ENCODE results near the gene TPRA1.

Gene TPRA1

GRCh38 chr3:127545216-127545615 lies 45.3 kb downstream of the TPRA1 start:
- no peak for DNase-seq (ENCODE audit: low read depth)
- TF ChIP-seq CTCF (IDR thresholded peaks at IDR 0.05; ENCODE audit: low read length, missing control alignments) = no peak
- no peak overlapping the region for H3K4me3 ChIP-seq (replicated peaks; ENCODE audit: low read depth, low read length)

- no peak for DNase-seq (ENCODE audit: low read depth)
- TF ChIP-seq CTCF (IDR thresholded peaks at IDR 0.05; ENCODE audit: low read length, missing control alignments) = no peak
- no peak overlapping the region for H3K4me3 ChIP-seq (replicated peaks; ENCODE audit: low read depth, low read length)
Observed at GRCh38 chr3:127544803-127545201, 45.7 kb downstream of the TPRA1 start.

GRCh38 chr3:127544192-127544802 lies 46.2 kb downstream of the TPRA1 start:
- TF ChIP-seq CTCF (IDR thresholded peaks at IDR 0.05; ENCODE audit: low read length, missing control alignments) = peak; percentile 71
- DNase-seq (ENCODE audit: low read depth) = peak; percentile 72
- H3K4me3 ChIP-seq (replicated peaks; ENCODE audit: low read depth, low read length) = no peak overlapping the region

GRCh38 chr3:127543441-127543840 lies 47.1 kb downstream of the TPRA1 start:
- no peak for DNase-seq (ENCODE audit: low read depth)
- H3K4me3 ChIP-seq (replicated peaks; ENCODE audit: low read depth, low read length) = no peak overlapping the region
- TF ChIP-seq CTCF (IDR thresholded peaks at IDR 0.05; ENCODE audit: low read length, missing control alignments) = no peak

- H3K4me3 ChIP-seq (replicated peaks; ENCODE audit: low read depth, low read length) = no peak overlapping the region
- TF ChIP-seq CTCF (IDR thresholded peaks at IDR 0.05; ENCODE audit: low read length, missing control alignments) = no peak
- DNase-seq (ENCODE audit: low read depth) = no peak
Observed at GRCh38 chr3:127542441-127542952, 48.0 kb downstream of the TPRA1 start.

GRCh38 chr3:127541320-127541719 lies 49.2 kb downstream of the TPRA1 start:
- H3K4me3 ChIP-seq (replicated peaks; ENCODE audit: low read depth, low read length) = no peak overlapping the region
- DNase-seq (ENCODE audit: low read depth) = no peak
- no peak for TF ChIP-seq CTCF (IDR thresholded peaks at IDR 0.05; ENCODE audit: low read length, missing control alignments)
